ENCODE measurements around the gene CFAP210. TPM values are rescaled to one million over a fixed set of nuclear protein-coding genes. Genes with fewer than 3 reads are reported as not detected.

The CFAP210 gene
- total RNA-seq, 2 experiments from 2014 or later = 2.2 to 3.1 TPM

- POLR2A ChIA-PET = no interaction called here
- DNase-seq = no peak
- CTCF ChIA-PET = no interaction called here
These were observed 15.8 kb upstream of the CFAP210 start for GRCh38 chr2:169709981-169710380.

GRCh38 chr2:169709331-169709730 lies 15.1 kb upstream of the CFAP210 start:
- Mint-ChIP-seq H3K4me3 (no peak overlapping the region), H3K9me3 (no peaks in the 10 kb centered on the region), H3K27me3 (no peaks in the 10 kb centered on the region), H3K36me3 (ENCODE audit: low read depth) (no peaks in the 10 kb centered on the region), H3K4me1 (ENCODE audit: low read depth) (no peaks in the 10 kb centered on the region), H3K27ac (no peak overlapping the region)
- H3K27me3 ChIP-seq (ENCODE audit: control insufficient read depth in 1 of 2, insufficient read depth in 2 of 2, low read length in 2 of 2) = no peaks in the 10 kb centered on the region
- CTCF ChIA-PET = no interaction called here
- POLR2A ChIA-PET = no interaction called here
- H3K27ac ChIP-seq (ENCODE audit: low read depth in 1 of 2, low read length in 2 of 2) = no peak overlapping the region
- ATAC-seq (ENCODE audit: poor library complexity) = no peak
- no peak overlapping the region for H3K4me3 ChIP-seq (ENCODE audit: low read length)
- H3K4me1 ChIP-seq (ENCODE audit: insufficient read depth, low read length) = no peaks in the 10 kb centered on the region
- DNase-seq = no peak
- peaks cover 0 to 4% of the 10 kb centered on the region in 2 experiments for H3K9me3 ChIP-seq (ENCODE audit: control insufficient read depth in 1 of 2, insufficient read depth in 1 of 2, low read length in 2 of 2)
- H3K36me3 ChIP-seq (ENCODE audit: insufficient read depth, low read length) = no peaks in the 10 kb centered on the region
- no peak for TF ChIP-seq CTCF (IDR thresholded peaks at IDR 0.05)
- intact Hi-C loops (cut with DNase I, micrococcal nuclease) = no loop called here

More at GRCh38 chr2:169709981-169710380, 15.8 kb upstream of the CFAP210 start:
- H3K36me3 Mint-ChIP-seq (ENCODE audit: low read depth) = no peaks in the 10 kb centered on the region
- ATAC-seq (ENCODE audit: poor library complexity) = no peak
- Histone ChIP-seq H3K9me3 (ENCODE audit: control insufficient read depth in 1 of 2, insufficient read depth in 1 of 2, low read length in 2 of 2) (peaks cover 0 to 4% of the 10 kb centered on the region in 2 experiments), H3K4me3 (ENCODE audit: low read length) (no peak overlapping the region), H3K36me3 (ENCODE audit: insufficient read depth, low read length) (no peaks in the 10 kb centered on the region), H3K27ac (ENCODE audit: low read depth in 1 of 2, low read length in 2 of 2) (no peak overlapping the region), H3K4me1 (ENCODE audit: insufficient read depth, low read length) (no peaks in the 10 kb centered on the region), H3K27me3 (ENCODE audit: control insufficient read depth in 1 of 2, insufficient read depth in 2 of 2, low read length in 2 of 2) (no peaks in the 10 kb centered on the region)
- intact Hi-C loops (cut with DNase I, micrococcal nuclease) = no loop called here
- no peak overlapping the region for H3K4me3 Mint-ChIP-seq
- H3K9me3 Mint-ChIP-seq = no peaks in the 10 kb centered on the region
- H3K4me1 Mint-ChIP-seq (ENCODE audit: low read depth) = no peaks in the 10 kb centered on the region
- TF ChIP-seq CTCF (IDR thresholded peaks at IDR 0.05) = no peak
- no peaks in the 10 kb centered on the region for H3K27me3 Mint-ChIP-seq
- no peak overlapping the region for H3K27ac Mint-ChIP-seq

- ATAC-seq (ENCODE audit: poor library complexity) (no peak), DNase-seq (no peak)
- H3K9me3 ChIP-seq (ENCODE audit: control insufficient read depth in 1 of 2, insufficient read depth in 1 of 2, low read length in 2 of 2) = peaks cover 0 to 4% of the 10 kb centered on the region in 2 experiments
- no peak overlapping the region for H3K27ac ChIP-seq (ENCODE audit: low read depth in 1 of 2, low read length in 2 of 2)
- H3K4me3 ChIP-seq (ENCODE audit: low read length) = no peak overlapping the region
- no peaks in the 10 kb centered on the region for H3K27me3 ChIP-seq (ENCODE audit: control insufficient read depth in 1 of 2, insufficient read depth in 2 of 2, low read length in 2 of 2)
- intact Hi-C loops (cut with DNase I, micrococcal nuclease) = no loop called here
- POLR2A ChIA-PET = no interaction called here
- Mint-ChIP-seq H3K4me1 (ENCODE audit: low read depth) (no peaks in the 10 kb centered on the region), H3K36me3 (ENCODE audit: low read depth) (peaks cover under 1% of the 10 kb centered on the region), H3K4me3 (no peak overlapping the region), H3K27ac (no peak overlapping the region), H3K27me3 (no peaks in the 10 kb centered on the region), H3K9me3 (no peaks in the 10 kb centered on the region)
- no peak for TF ChIP-seq CTCF (IDR thresholded peaks at IDR 0.05)
- H3K4me1 ChIP-seq (ENCODE audit: insufficient read depth, low read length) = no peaks in the 10 kb centered on the region
- H3K36me3 ChIP-seq (ENCODE audit: insufficient read depth, low read length) = no peaks in the 10 kb centered on the region
- CTCF ChIA-PET = no interaction called here
These were observed 13.4 kb upstream of the CFAP210 start for GRCh38 chr2:169707626-169708025.

Data from CD4-positive, alpha-beta T cell (primary cell).